HG02938 (cell line): ENCODE results near the gene IP6K3.

Source experiments
- ATAC-seq: cut with Tn5 transposase; IDR thresholded peaks from one replicate; pipeline ENCODE4 v1.9.1; 2021; ENCODE audit warnings: mild to moderate bottlenecking, moderate library complexity; ENCODE audit not compliant: unreplicated experiment

IP6K3 gene

GRCh38 chr6:33691456-33692077, 55.1 kb downstream of the IP6K3 start:
- no peak for ATAC-seq

- ATAC-seq = no peak
These were observed 55.9 kb downstream of the IP6K3 start for GRCh38 chr6:33690766-33691165.

GRCh38 chr6:33689879-33690278, 56.8 kb downstream of the IP6K3 start:
- ATAC-seq = no peak

GRCh38 chr6:33689148-33689494, 57.6 kb downstream of the IP6K3 start:
- no peak for ATAC-seq

- ATAC-seq = no peak
These were observed 58.1 kb downstream of the IP6K3 start for GRCh38 chr6:33688451-33689147.

GRCh38 chr6:33688006-33688405, 58.7 kb downstream of the IP6K3 start:
- ATAC-seq = no peak

GRCh38 chr6:33686981-33687975, 59.4 kb downstream of the IP6K3 start:
- no peak for ATAC-seq

GRCh38 chr6:33686225-33686924, 60.3 kb downstream of the IP6K3 start:
- no peak for ATAC-seq

- no peak for ATAC-seq
These were observed 61.1 kb downstream of the IP6K3 start for GRCh38 chr6:33685411-33686224.

- ATAC-seq = no peak
These were observed 61.7 kb downstream of the IP6K3 start for GRCh38 chr6:33684983-33685382.

- no peak for ATAC-seq
These were observed 62.2 kb downstream of the IP6K3 start for GRCh38 chr6:33684428-33684896.

GRCh38 chr6:33683576-33684427, 62.9 kb downstream of the IP6K3 start:
- ATAC-seq = no peak

- no peak for ATAC-seq
These were observed 63.6 kb downstream of the IP6K3 start for GRCh38 chr6:33683051-33683571.

GRCh38 chr6:33682341-33682740, 64.4 kb downstream of the IP6K3 start:
- no peak for ATAC-seq

- no peak for ATAC-seq
These were observed 66.9 kb downstream of the IP6K3 start for GRCh38 chr6:33679761-33680160.

- ATAC-seq = no peak
These were observed 67.7 kb downstream of the IP6K3 start for GRCh38 chr6:33678932-33679490.

GRCh38 chr6:33678233-33678931, 68.3 kb downstream of the IP6K3 start:
- ATAC-seq = no peak

GRCh38 chr6:33677689-33678088, 69.0 kb downstream of the IP6K3 start:
- ATAC-seq = no peak
